Adrenal gland (tissue), 12 donors: ENCODE data around the gene TARS2. TPM values are rescaled to one million over a fixed set of nuclear protein-coding genes. Genes with fewer than 3 reads are reported as not detected.
A peak's percentile ranks its signal among the peaks of the same experiment; 100 is the strongest.

Experiments used
- DNase-seq, 7 donors: peaks; one replicate each; pipeline ENCODE4 v3.0.0-alpha.2; 2019 to 2020
- H3K27ac ChIP-seq, 5 donors: fragments of 200-600 bp; sonication (generic) in 4 of 5; 1 replicate in 3 of 5; 2 replicates in 2 of 5; pipeline versions ENCODE4 v1.5.1 to v1.8.0; 2016 to 2020; ENCODE audit warnings: mild to moderate bottlenecking in 1 of 5
- H3K27me3 ChIP-seq: fragments of 200-600 bp; 2 replicates; pipeline ENCODE4 v1.8.0; 2021
- H3K36me3 ChIP-seq, 2 donors: fragments of 200-600 bp; replicated peaks in 1 of 2; 1 replicate in 1 of 2; 2 replicates in 1 of 2; pipeline versions ENCODE4 v1.5.1 to v1.8.0; 2018 to 2022
- H3K4me1 ChIP-seq, 2 donors: fragments of 200-600 bp; replicated peaks in 1 of 2; 1 replicate in 1 of 2; 2 replicates in 1 of 2; pipeline versions ENCODE4 v1.5.1 to v1.8.0; 2018 to 2021
- H3K4me3 ChIP-seq, 4 donors: fragments of 200-600 bp; sonication (generic) in 3 of 4; one replicate each; pipeline ENCODE4 v1.5.1; 2016 to 2018
- H3K9me3 ChIP-seq, 3 donors: fragments of 200-600 bp; sonication (generic) in 1 of 3; replicated peaks in 1 of 3; 1 replicate in 2 of 3; 2 replicates in 1 of 3; pipeline versions ENCODE4 v1.5.1 to v1.8.0; 2016 to 2021
- POLR2A ChIP-seq, 2 donors: fragments of 450-650 bp; IDR thresholded peaks; one replicate each; pipeline ENCODE4 v1.6.1; 2017; ENCODE audit warnings: antibody characterized with exemption in 2 of 2, mild to moderate bottlenecking in 2 of 2, moderate library complexity in 1 of 2
- WGBS, 4 donors: extraction: QIAGEN DNeasy Blood & Tissue Kit in 2 of 4; methylation state at CpG; one replicate each; pipeline versions ENCODE4 v1.1.5 to v1.1.7; 2013 to 2017; 5-methylcytosine and 5-hydroxymethylcytosine counted together
- intact Hi-C, 2 donors: fragments of 100-400 bp; cut with DNase I; formaldehyde crosslinking; loops; one replicate each; pipeline versions ENCODE4 v1.14.1 to v1.15.0; 2022 to 2023
- polyA plus RNA-seq, 3 donors: library from polyadenylated mRNA; stranded (reverse); fragments of 200-250 nt in 2 of 3; fragments of 350-450 nt in 1 of 3; fragmentation: Illumina TruSeq in 1 of 3; extraction: RNeasy Lipid Tissue Mini Kit (QIAGEN cat#74804) in 1 of 3; gene quantifications; one replicate each; pipeline ENCODE4 v1.2.3, GENCODE V29; 2013 to 2014
- total RNA-seq, 9 donors: library from RNA; depleted of rRNA in 4 of 9; stranded (reverse); fragments of >200 nt in 4 of 9; fragments of 120-200 nt in 1 of 9; fragmentation: NEBNext Ultra II Directional in 1 of 9; extraction: Animal tissue kit (Norgen Biotek cat#: 25700) in 1 of 9; gene quantifications; one replicate each; pipeline versions ENCODE4 v1.1.0 to v1.2.4, GENCODE V29; 2013 to 2023
- TF ChIP-seq, protein P1 (sequence below), 6 experiments: fragments of 450-650 bp in 4 of 6; fragments of 200-600 bp in 2 of 6; sonication (generic) in 1 of 6; IDR thresholded peaks; 1 replicate in 5 of 6; 2 replicates in 1 of 6; pipeline versions ENCODE4 v1.5.1 to v1.8.0; 2016 to 2021; ENCODE audit warnings: antibody characterized with exemption in 6 of 6, mild to moderate bottlenecking in 2 of 6, moderate library complexity in 1 of 6
- donor health status: healthy with polysubstance abuse.
- donor health status: Bipolar disorder and iron deficiency.
- donor health status: DM: yes; HTN: yes; CAD: no.
- donor health status: DM: no; HTN: no; CAD: no.
- donor health status: DM: no; HTN: no; CAD: no.
- donor health status: DM: yes; HTN: yes; CAD: no.

Gene TARS2
- total and polyA plus RNA-seq, 12 donors, result 21.6 to 87.4 (median 28.6) TPM

DNA sequence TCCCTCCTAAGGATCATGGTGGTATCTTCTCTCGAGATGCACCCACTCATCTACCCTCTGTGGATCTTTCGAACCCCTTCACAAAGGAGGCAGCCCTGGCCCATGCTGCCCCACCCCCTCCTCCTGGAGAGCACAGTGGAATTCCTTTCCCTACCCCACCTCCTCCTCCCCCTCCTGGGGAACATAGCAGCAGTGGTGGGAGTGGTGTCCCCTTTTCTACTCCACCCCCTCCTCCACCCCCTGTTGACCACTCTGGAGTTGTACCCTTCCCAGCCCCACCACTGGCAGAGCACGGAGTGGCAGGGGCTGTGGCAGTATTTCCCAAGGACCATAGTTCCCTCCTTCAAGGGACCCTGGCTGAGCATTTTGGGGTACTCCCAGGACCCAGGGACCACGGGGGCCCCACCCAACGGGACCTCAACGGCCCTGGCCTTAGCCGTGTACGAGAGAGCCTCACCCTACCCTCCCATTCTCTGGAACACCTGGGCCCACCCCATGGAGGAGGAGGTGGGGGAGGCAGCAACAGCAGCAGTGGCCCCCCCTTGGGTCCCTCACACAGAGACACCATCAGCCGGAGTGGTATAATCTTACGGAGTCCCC is 14.5 kb upstream of the TARS2 start:
- intact Hi-C loops, result no loop called here
- no peaks in the 10 kb centered on the region for H3K27me3 ChIP-seq
- H3K4me1 ChIP-seq, result peaks cover 26 to 28% of the 10 kb centered on the region in 2 donors
- H3K36me3 ChIP-seq, result peaks cover 0 to 33% of the 10 kb centered on the region in 2 donors
- peak in 2 of 7 donors; percentile 21 to 49 for DNase-seq
- WGBS, 4 donors, result 84 to 95% (median 91%) methylated on average over 4 to 10 of the region's 10 CpGs
- no peak overlapping the region for H3K4me3 ChIP-seq
- TF ChIP-seq, protein P1, sequence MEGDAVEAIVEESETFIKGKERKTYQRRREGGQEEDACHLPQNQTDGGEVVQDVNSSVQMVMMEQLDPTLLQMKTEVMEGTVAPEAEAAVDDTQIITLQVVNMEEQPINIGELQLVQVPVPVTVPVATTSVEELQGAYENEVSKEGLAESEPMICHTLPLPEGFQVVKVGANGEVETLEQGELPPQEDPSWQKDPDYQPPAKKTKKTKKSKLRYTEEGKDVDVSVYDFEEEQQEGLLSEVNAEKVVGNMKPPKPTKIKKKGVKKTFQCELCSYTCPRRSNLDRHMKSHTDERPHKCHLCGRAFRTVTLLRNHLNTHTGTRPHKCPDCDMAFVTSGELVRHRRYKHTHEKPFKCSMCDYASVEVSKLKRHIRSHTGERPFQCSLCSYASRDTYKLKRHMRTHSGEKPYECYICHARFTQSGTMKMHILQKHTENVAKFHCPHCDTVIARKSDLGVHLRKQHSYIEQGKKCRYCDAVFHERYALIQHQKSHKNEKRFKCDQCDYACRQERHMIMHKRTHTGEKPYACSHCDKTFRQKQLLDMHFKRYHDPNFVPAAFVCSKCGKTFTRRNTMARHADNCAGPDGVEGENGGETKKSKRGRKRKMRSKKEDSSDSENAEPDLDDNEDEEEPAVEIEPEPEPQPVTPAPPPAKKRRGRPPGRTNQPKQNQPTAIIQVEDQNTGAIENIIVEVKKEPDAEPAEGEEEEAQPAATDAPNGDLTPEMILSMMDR (IDR thresholded peaks at IDR 0.05), result no peak
- TF ChIP-seq POLR2A (IDR thresholded peaks at IDR 0.05), result no peak
- peak overlapping the region in 4 of 5 donors; percentile 24 to 51 (median 31) for H3K27ac ChIP-seq
- H3K9me3 ChIP-seq, result no peaks in the 10 kb centered on the region

DNA sequence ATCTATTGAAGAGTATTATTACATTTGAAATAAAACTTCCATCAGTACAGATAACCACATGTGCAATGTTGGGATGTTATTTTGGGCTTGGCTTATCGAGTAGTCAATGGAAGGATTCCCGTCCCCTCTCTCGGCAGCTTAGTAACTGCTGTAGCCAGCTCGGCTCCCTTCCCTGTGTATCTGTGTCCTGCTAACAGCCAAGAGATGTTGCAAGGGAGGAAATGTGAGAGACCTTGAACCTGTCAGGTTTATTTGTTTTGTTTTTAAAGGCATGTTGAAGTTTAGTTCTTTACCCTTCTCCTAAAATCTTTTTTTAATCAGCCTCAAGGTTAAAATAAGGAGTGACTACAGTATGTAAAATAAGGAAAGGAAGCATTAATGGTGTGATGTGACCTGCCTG is 13.6 kb upstream of the TARS2 start:
- peaks cover 26 to 28% of the 10 kb centered on the region in 2 donors for H3K4me1 ChIP-seq
- intact Hi-C loops, result no loop called here
- peak overlapping the region in 3 of 5 donors; percentile 36 to 42 (median 42) for H3K27ac ChIP-seq
- no peaks in the 10 kb centered on the region for H3K9me3 ChIP-seq
- peak; percentile 52 to 86 (median 82) for DNase-seq
- no peaks in the 10 kb centered on the region for H3K27me3 ChIP-seq
- H3K4me3 ChIP-seq, result no peak overlapping the region
- WGBS, 4 donors, result 28 to 41% (median 31%) methylated on average over 4 of the region's 4 CpGs
- H3K36me3 ChIP-seq, result peaks cover 0 to 29% of the 10 kb centered on the region in 2 donors
- TF ChIP-seq, protein P1 (IDR thresholded peaks at IDR 0.05), result no peak
- peak in 1 of 2 donors; percentile 35 for TF ChIP-seq POLR2A (IDR thresholded peaks at IDR 0.05)

DNA sequence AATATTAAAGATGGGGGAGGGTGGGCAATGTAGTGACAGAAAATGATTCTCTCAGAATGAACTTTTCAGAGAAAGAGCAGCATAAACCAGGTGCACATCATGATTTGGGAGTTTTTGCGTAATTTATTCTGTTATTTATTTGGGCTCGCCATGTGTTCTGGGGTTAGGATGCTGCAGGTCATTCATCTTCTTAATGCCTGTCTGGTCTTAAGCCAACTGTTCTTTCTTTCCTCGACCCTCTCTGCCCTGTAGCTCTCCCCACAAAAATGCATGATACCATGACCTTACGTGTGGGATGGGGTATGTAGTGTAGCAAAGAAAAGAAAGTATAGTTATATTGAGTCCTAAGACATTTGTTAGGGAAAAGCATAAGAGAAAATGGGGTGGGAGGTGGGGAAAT is 12.3 kb upstream of the TARS2 start:
- no peak overlapping the region for H3K27ac ChIP-seq
- TF ChIP-seq POLR2A (IDR thresholded peaks at IDR 0.05), result no peak
- TF ChIP-seq, protein P1 (IDR thresholded peaks at IDR 0.05), result no peak
- no peak for DNase-seq
- WGBS, 4 donors, result 55 to 73% (median 64%) methylated on average over 4 of the region's 4 CpGs
- peaks cover 0 to 29% of the 10 kb centered on the region in 2 donors for H3K36me3 ChIP-seq
- H3K9me3 ChIP-seq, result no peaks in the 10 kb centered on the region
- intact Hi-C loops, result no loop called here
- no peaks in the 10 kb centered on the region for H3K27me3 ChIP-seq
- peaks cover 18 to 22% of the 10 kb centered on the region in 2 donors for H3K4me1 ChIP-seq
- H3K4me3 ChIP-seq, result no peak overlapping the region

DNA sequence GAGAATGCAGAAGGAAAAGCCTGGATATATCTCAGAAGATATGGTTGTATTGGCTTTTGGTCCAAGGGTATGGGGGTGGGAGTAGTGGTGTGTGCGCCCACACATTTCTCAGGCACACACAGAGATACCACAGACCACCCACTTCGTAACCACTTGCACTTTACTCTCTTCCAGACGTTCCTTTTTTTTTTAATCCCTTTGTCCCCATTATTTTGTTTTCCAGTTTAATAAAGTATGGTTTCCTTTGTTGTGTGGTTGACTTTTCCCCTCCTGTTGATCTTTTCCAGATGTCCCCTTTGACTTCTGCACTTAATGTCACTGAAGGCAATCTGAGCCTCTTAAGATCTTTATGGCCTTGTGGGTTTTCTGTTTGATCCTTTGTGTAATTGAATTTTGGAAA is 10.5 kb upstream of the TARS2 start:
- peaks cover 18 to 22% of the 10 kb centered on the region in 2 donors for H3K4me1 ChIP-seq
- no peak overlapping the region for H3K4me3 ChIP-seq
- no peak overlapping the region for H3K27ac ChIP-seq
- DNase-seq, result no peak
- 66 to 82% (median 77%) methylated on average over 3 of the region's 3 CpGs for WGBS, 4 donors
- intact Hi-C loops, result no loop called here
- H3K27me3 ChIP-seq, result no peaks in the 10 kb centered on the region
- TF ChIP-seq, protein P1 (IDR thresholded peaks at IDR 0.05), result no peak
- TF ChIP-seq POLR2A (IDR thresholded peaks at IDR 0.05), result no peak
- H3K36me3 ChIP-seq, result peaks cover 0 to 14% of the 10 kb centered on the region in 2 donors
- H3K9me3 ChIP-seq, result no peaks in the 10 kb centered on the region
